Neural progenitor cell (in vitro differentiated cells): ENCODE results near the gene SLC44A1.

Source experiments
- EZH2 ChIP-seq: fragments of 200-600 bp; sonication (generic); IDR thresholded peaks from 2 replicates; pipeline ENCODE4 v1.6.1; 2017; ENCODE audit warnings: antibody characterized with exemption, mild to moderate bottlenecking, moderate library complexity
- EZH2phosphoT487 ChIP-seq: fragments of 200-600 bp; sonication (generic); IDR thresholded peaks from 2 replicates; pipeline ENCODE4 v1.6.1; 2017; ENCODE audit warnings: antibody characterized with exemption
- TF ChIP-seq, protein P1 (sequence below): fragments of 200-600 bp; sonication (generic); IDR thresholded peaks from 2 replicates; pipeline ENCODE4 v1.5.1; 2017; ENCODE audit warnings: antibody characterized with exemption, mild to moderate bottlenecking

DNA sequence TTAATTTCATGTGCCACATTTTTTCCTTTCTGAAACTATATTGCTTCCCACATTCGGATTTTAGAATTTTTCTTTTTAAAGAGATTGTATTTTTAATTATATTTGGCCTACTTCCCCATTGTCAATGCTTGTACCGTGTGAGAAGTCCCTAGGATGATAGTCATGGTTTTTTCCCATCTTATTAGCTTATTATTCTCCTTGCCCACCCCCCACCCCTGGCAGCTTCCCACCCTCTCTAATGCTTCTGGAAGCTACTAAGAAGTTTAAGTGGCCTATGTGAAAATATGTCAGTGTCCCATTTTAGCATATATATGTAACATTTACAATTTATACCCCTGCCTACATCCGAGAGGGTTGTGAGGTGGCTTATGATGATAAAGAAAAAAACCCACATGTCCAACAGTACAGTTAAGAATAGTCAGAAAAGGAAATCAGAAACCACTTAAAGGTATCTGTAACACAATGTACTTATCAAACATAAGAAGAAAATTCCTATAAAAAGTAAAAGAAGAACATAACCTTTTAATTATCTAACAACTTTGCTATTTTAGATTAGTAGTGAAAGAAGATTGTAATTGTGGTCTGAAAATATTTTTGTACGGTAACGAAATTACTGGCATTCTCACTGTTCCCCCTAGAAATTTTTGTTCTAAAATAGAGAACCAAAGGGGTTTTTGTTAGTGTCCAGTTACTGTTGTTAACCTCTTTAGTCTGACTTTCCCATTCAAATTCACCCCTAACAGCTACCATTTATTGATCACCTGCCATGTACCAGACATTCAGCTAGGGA is 62.1 kb downstream of the SLC44A1 start:
- TF ChIP-seq, protein P1, sequence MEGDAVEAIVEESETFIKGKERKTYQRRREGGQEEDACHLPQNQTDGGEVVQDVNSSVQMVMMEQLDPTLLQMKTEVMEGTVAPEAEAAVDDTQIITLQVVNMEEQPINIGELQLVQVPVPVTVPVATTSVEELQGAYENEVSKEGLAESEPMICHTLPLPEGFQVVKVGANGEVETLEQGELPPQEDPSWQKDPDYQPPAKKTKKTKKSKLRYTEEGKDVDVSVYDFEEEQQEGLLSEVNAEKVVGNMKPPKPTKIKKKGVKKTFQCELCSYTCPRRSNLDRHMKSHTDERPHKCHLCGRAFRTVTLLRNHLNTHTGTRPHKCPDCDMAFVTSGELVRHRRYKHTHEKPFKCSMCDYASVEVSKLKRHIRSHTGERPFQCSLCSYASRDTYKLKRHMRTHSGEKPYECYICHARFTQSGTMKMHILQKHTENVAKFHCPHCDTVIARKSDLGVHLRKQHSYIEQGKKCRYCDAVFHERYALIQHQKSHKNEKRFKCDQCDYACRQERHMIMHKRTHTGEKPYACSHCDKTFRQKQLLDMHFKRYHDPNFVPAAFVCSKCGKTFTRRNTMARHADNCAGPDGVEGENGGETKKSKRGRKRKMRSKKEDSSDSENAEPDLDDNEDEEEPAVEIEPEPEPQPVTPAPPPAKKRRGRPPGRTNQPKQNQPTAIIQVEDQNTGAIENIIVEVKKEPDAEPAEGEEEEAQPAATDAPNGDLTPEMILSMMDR, result no peak
- TF ChIP-seq EZH2 (no peak), EZH2phosphoT487 (no peak)
